Measurements from ENCODE around the gene CIB4.

CIB4 gene

DNA sequence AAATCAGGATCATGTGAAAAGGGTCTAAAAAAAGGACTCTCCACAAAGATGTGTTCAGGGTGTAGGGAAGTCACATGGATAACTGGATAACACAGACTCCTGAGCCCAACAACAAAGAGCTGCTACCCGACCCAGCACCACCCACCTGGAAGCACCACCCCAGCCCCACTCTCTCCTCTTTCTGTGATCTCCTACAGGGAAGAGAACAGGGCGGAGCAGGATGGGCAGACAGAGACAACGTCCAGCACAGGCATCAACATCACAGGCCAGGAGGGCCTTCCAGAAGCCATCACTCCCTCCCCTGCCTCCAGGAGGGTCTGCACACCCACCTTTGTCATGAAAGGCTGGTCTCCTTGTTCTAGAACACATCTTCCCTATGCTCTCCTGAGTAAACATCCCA is 1.3 kb upstream of the CIB4 start:
- no peak for DNase-seq (ENCODE audit: low spot score)

GRCh38 chr2:26640331-26640745 is 828 bp downstream of the CIB4 start:
- no peak for DNase-seq (ENCODE audit: low spot score)

DNA sequence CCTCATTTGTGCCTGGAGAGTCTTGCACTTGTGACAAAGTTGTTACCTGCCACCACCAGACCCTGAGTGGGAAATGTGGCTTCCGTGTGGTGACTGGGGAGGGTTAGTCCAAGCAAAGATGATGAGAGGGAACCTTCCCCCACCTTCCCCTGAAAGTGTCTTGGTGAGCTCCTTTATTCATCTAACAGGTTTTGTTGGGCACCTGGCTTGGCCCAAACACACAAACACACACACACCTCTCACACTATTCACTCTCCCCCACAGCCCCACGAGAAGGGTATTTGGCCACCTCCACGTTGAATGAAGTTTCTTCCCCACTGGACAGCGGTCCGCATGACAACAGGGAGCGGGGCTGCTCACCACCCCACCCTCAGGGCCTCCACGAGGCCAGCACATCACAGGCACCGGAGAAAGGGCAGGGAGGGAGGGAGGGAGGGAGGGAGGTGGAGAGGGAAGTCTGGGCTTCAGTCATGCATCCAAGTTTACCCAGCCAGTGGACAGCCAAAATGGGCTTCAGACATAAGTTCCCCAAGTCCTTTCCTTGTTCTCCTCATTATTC is 1.4 kb downstream of the CIB4 start:
- no peak for DNase-seq (ENCODE audit: low spot score)

DNA sequence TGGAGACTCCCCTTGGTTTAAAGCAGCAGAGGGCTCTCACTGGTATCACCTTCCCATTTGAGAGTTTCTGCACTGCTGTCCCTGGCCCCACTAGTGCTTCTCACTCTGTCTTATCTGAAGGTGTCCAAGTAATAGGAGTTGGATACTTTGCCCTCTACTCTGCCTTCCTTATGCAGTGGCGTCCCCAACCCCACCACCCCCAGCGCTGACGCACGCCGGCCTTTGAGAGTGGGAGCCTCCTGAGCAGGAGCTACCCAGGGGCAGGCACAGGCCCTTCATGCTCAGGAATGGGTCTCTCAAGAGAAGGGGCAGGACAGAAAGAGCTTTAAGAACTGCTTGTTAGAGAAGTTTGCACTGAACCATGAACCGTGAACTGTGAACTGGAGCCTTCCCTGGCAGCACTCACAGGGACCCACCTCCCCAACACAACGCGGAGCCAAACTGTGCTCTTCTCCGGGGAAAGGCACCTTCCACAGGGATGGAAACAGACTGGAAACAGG is 3.3 kb downstream of the CIB4 start:
- DNase-seq (ENCODE audit: low spot score), result no peak

GRCh38 chr2:26636935-26637334 is 4.2 kb downstream of the CIB4 start:
- no peak for DNase-seq (ENCODE audit: low spot score)

DNA sequence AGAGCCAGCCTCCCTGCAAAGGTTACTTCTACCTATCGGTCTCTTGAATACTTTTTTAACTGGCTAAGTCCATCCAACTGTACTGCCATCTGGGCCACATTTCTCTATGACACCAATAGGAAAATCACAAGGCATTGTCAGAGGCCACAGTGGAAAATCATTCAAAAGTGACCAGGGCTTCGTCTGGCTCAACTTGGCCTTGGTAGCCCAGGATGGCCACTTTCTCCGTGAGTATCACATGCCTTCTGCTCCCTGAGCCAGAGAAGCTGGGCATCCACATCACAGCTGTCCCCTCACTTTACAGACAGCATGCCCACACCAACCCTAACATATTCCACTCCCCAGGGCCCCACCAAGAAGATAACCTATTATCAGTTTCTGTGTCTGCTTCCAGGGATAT is 5.8 kb downstream of the CIB4 start:
- DNase-seq (ENCODE audit: low spot score), result no peak

GRCh38 chr2:26634636-26635230 is 6.4 kb downstream of the CIB4 start:
- DNase-seq (ENCODE audit: low spot score), result no peak

DNA sequence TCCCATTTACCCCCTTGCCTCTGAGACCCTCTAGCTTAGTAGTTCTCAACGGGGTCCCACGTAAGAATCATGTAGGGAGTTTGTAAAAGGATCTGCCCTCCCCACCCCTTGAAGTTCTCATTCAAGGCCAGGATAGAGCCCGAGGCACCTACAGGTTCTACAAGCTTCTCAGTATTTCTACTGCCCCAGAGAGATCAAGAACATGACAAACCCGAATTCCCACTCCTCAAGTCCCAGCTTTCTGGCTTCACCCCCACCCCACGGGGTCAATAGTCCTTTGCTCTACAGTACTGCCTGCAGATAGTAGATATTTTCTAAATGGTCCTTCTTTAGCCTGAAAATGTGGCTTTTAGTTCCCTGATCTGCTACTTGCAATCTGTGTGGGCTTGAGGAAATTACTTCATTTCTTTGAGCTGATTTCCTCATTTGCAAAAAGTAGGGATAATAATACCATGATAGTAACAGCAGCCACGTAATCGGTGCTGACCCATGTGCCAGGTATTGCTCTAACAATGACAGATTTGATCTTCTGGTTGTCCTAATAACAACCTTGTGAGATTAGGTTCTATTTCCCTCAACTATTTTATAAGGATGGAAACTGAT is 7.1 kb downstream of the CIB4 start:
- no peak for DNase-seq (ENCODE audit: low spot score)

GRCh38 chr2:26633351-26633945 is 7.7 kb downstream of the CIB4 start:
- no peak for DNase-seq (ENCODE audit: low spot score)

- no peak for DNase-seq (ENCODE audit: low spot score)
Measured at GRCh38 chr2:26632624-26633185, 8.5 kb downstream of the CIB4 start.

- DNase-seq (ENCODE audit: low spot score), result no peak
Measured at GRCh38 chr2:26631401-26632170, 9.6 kb downstream of the CIB4 start.

GRCh38 chr2:26630669-26631360 is 10.4 kb downstream of the CIB4 start:
- no peak for DNase-seq (ENCODE audit: low spot score)

DNA sequence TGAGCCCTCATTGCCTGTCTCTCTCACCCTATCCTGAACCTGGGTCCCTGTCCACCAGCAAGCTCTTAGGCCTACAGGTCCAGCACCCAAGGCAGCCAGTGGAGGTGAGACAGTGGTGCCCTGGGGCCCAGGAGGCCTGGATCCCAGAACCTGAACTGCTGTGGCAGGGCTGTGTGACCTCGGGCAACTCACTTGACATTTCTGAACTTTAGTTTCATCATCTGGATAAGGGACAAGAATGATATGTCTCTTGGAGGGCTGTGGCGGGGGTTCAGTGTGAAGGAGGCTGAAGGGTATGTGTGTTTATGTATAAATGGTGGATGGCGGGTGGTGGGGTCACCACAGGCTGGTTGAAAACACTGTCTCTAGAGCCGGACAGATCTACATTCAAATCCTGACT is 10.9 kb downstream of the CIB4 start:
- no peak for DNase-seq (ENCODE audit: low spot score)

DNA sequence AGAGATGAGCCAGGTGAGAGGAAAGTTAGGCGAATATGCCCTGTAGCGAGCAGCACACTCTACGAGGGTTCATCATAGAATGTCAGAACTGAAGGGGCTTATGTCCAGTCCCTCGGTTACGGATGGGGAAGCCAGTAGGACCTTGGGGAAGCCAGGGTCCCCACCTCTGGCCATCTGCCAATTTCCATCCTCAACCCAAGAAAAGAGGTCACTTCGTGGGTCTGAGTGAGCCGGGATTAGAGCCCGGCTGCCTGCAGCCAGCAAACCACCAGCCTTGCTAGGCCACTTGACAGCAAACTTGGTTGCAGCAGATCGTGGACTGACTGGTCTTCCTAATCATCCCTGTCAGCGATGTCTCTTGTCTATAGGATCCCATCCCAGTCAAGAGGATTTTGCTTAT is 11.4 kb downstream of the CIB4 start:
- DNase-seq (ENCODE audit: low spot score), result no peak

DNA sequence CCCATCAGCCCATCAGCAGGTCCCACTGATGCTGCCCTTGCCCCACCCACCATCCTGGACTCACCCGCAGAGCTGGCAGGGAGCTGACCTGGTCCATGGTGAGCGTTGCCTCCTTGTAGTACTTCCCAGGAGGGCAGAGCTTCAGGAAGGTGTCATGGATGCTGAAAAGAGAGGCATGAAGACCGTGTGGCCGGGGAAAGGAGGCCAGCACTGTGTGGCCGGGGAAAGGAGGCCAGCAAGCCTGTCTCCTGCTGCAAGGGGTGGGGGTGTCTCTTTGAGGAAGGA is 11.9 kb downstream of the CIB4 start:
- no peak for DNase-seq (ENCODE audit: low spot score)

DNA sequence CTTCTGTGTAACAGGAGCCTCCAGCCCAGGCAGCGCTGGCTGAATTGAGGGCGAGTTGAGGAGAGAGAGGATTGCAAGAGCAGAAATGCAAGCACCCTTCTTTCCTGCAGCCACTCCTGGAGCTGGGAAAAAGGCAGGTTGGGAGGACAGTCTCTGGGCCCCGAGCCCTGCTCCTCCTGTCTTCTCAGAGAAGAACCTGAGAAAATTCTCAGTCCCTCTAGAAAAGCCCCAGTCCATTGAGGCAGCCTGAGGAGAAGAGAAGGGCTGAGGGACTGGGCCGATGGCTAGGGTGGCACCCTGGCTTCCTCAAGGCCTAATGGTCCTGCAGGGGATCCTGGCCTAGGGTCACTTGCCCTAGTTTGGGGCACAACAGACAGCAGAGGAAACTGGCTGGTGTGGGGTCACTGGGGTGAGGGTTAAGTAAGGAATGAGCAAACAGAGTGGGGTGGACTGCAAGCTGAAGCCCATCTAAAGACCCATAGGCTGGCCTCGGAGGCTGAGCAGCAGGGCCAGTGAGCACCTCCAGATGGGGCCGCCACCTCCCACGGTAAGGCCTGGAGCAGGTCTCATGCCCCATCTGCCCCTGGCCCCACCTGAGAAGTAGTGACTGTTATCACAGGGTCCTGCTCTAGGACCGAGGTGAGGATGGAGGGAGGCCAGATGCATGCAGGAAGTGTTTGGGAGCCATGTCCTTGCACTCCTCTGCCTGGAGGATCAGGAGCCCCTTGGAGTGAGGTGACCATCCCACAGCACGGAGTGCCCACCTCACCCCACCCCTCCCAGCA is 12.4 kb downstream of the CIB4 start:
- DNase-seq (ENCODE audit: low spot score), result no peak

DNA sequence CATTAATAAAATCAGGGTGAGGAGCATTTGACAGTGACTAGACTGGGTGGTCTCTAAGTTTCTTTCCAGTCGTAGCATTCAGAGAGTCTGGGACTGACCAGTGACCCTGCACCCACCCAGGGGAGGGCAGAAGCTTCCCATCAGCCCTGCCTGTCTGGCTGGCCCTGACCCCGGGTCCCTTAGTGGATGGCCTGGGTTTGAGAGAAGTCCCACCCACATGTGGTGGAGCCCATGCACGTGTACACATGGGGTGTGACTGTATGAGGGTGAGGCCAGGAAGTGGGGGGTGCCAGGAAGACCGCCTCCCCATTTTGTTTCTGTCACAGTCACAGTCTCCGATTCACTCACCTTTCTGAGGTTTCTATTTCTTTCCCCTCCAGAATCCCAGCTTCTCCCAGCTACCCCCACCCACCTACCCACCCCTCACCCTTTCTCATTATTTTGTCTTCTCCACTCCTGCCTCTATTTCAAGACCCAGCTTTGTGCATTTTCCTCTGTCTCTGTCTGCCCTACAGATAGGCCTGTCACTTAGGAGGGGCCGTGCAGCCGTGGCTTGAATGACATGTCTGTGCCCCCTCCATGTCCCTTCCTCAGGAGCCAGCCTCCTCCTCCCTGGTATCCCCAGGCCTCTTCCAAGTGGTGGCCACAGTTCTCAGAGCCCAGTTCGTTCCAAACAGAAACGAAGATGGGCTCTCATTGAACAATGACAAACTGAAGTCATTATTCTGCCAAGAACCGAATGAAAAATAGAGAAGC is 13.6 kb downstream of the CIB4 start:
- no peak for DNase-seq (ENCODE audit: low spot score)

- no peak for DNase-seq (ENCODE audit: low spot score)
Measured at GRCh38 chr2:26626606-26627005, 14.6 kb downstream of the CIB4 start.

- DNase-seq (ENCODE audit: low spot score), result peak; percentile 40
Measured at GRCh38 chr2:26623541-26624495, 17.3 kb downstream of the CIB4 start.
